ENCODE measurements around the gene PRICKLE1.

PRICKLE1 gene

GRCh38 chr12:42589465-42590329, at the start of gene PRICKLE1:
Gene PRICKLE1, minus strand, starts transcription at chr12:42589746. Its CDS starts 117,230 bp downstream, at chr12:42472516.
- DNase-seq (ENCODE audit: low read depth) = no peak

DNA sequence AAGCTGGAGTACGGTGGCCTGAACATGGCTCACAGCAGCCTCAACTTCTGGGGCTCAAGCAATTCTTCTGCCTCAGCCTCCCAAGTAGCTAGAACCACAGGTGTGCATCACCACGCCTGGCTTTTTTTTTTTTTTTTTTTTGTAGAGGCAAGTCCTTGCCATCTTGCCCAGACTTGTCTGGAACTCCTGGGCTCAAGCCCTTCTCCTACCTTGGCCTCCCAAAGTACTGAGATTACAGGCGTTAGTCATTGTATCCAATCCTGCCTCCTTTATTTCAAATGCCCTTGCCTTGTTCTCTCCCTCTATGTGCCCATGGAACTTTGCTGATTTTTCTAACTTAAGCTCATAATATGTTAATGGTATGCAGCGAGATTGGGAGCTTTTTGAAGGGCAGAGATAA, 49.2 kb upstream of the PRICKLE1 start:
- DNase-seq (ENCODE audit: low read depth) = no peak

DNA sequence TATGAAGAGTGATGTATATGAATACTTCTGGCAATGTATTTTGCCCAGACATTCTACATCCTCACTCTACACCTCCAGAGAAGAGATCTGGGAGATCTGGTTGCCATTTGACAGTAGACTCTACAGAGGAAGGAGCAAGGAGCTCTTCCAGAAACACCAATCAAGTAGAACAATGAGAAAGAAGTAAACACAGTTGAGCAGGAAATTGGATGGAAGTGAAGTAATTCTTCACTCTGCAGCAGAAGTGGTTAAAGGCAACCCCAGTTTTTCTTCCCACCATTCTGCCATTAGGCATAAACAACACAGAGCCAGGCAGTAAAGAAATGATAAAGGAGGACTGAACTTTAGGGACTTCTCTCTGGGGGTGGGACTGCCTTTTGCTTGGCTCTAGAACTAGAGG, 48.5 kb upstream of the PRICKLE1 start:
- DNase-seq (ENCODE audit: low read depth) = no peak

GRCh38 chr12:42636993-42637392, 47.4 kb upstream of the PRICKLE1 start:
- DNase-seq (ENCODE audit: low read depth) = no peak

DNA sequence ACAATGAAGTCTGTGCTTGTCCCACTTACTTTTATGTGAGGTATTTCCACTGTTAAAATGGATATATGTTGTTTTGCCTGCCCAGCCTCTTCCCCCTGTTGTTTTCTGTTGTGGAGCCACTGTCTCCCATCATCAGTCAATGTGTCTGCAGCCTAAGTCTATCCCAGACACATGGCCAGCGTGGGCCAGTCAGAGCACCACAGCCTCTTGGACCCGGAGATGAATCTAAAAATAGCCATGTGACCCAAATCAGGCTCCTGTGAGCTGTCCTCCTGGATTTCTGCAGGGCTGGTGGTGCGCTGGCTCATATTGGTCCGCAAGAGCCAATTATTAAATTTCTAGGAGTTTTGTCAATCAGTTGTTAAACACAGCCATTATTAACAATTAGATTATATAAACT, 44.0 kb upstream of the PRICKLE1 start:
- DNase-seq (ENCODE audit: low read depth) = no peak

DNA sequence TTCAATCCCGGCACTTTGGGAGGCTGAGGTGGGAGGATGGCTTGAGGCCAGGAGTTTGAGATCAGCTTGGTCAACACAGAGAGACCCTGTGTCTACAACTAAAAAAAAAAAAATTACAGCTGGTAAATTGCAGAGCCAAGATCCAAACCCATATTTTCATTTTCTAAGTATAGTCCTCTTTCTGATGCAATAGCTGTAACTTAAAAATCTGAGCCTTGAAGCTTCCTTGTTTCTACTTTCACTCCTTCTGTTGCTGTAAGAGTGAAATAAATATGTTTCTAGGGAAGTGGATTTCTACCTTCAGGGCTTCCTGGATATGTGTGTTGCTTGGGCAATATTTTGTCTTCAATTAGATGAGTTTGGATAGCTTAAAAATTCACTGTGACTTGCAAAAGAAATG, 42.0 kb upstream of the PRICKLE1 start:
- no peak for DNase-seq (ENCODE audit: low read depth)

DNA sequence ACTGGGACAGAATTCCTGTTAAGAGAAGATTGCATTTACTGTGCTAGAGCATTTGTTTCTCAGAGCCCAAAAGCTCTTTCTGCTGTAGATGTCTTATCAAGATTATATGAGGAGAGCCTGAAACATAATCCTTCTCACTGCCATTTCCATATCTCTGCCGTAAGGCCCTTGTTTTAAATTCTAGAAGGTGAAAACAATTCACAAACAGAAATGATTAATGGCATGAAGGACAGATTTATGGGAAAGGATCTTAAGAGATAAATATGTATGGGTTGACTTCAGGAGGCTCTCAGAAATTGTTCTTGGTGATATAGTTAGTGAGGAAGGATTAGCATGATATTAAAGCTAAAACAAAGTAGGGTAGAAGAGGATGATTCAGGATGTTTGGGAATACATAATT, 40.8 kb upstream of the PRICKLE1 start:
- no peak for DNase-seq (ENCODE audit: low read depth)

DNA sequence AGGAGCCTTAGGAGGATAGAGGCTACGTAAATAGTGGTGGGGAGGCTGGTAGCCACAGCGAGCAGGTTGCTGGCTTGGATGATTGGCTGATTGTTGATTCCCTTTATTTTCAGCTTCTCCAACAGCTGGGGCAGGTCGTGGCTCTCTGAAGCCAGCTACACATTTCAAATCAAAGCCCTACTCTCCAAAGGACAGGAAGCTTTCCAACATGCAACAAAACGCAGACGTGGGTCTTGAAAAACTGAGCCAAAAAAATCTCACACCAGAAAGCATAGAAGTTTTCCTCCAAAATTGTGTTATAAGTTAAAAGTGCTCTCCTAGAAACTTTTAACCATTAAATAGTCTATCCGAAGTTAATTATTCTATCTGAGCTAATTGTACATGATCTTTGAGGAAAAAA, 37.6 kb upstream of the PRICKLE1 start:
- no peak for DNase-seq (ENCODE audit: low read depth)

DNA sequence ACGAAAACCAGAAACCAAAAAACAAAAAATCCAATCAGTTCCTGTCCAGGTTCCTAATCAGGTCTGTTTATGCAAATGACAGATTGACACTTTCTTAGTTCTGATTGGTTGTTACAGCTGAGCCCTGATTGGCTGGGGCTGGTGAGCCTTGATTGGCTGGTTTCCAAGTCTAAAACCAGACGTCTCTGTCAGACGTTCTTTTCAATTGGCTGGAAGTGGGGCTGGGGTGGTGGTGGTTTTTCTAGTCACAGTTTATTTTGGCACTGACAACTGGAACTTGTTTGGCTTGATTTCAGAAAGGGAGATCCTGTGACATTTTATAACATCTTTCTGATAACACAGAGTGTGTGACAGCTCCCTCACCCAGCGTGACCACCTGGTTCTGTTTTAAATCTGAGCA, 36.1 kb upstream of the PRICKLE1 start:
- DNase-seq (ENCODE audit: low read depth) = no peak

DNA sequence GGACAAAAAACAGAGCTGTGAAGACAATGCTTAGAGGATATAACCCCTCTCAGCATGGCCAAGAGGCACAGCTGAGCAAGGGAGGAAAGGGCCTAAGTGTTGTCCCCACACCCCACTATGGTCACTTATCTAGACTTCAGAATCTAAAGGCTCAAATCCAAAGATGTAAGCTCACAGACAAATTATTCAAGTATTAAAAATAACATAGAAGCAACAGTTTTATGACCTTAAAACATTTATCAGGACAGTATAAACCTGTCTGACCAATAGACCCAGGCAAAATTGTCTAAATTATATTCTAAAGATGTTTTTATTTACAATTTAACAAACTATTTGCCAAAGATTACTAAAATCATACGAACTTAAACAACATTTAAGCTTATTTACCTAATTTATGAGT, 28.1 kb upstream of the PRICKLE1 start:
- no peak for DNase-seq (ENCODE audit: low read depth)

DNA sequence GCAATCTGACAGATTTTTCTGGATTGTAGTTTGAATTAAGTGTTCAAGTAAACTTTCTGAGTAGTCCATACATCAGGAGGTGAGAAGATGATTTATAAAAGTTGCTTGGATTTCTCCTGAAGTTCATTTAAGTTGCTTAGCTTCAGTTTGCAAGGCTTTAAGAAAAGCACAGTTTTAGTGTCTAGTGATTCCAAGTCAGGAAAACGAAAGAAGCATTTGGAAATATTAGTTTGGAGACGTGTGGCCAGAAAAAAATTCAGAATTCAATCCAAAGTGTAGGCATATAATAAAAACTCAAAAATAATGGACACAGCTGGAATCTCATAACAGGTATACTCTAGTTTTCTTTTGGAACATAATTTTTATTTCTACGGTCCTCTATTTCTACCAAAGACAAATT, 25.5 kb upstream of the PRICKLE1 start:
- DNase-seq (ENCODE audit: low read depth) = no peak

DNA sequence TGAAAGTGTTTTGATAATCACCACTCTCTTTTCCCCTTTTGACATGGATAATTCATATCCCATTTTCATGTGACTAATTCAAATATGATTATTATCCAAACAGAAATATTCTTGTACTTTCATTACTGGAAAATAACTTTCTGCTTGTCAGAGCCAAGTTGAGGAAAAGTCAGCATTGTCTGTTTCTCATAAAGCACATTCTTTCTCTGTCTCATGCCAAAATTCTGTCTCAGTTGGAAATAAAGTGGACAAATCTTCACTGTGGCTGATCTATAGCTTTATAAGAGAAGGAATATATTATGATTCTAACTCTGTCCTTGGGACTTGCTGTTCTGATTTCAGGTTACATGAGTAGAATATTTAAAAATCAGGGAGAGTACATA, 22.7 kb upstream of the PRICKLE1 start:
- peak; percentile 40 for DNase-seq (ENCODE audit: low read depth)

GRCh38 chr12:42611571-42612230, 22.2 kb upstream of the PRICKLE1 start:
- DNase-seq (ENCODE audit: low read depth) = no peak

DNA sequence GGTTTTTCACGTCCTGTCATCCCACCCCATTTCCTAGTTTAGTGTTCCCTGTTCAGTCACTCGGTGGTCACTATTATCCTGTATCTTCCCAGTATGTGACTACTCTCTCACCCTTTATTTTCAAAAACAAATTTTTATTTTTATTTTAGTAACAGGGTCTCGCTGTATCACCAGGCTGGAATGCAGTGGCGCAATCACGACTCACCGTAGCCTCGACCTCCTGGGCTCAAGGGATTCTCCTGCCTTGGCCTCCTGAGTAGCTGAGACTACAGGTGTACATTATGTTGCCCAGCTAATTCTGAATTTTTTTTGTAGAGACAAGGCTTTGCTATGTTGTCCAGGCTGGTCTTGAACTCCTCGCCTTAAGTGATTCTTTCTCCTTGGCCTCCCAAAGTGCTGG, 20.1 kb upstream of the PRICKLE1 start:
- DNase-seq (ENCODE audit: low read depth) = no peak

DNA sequence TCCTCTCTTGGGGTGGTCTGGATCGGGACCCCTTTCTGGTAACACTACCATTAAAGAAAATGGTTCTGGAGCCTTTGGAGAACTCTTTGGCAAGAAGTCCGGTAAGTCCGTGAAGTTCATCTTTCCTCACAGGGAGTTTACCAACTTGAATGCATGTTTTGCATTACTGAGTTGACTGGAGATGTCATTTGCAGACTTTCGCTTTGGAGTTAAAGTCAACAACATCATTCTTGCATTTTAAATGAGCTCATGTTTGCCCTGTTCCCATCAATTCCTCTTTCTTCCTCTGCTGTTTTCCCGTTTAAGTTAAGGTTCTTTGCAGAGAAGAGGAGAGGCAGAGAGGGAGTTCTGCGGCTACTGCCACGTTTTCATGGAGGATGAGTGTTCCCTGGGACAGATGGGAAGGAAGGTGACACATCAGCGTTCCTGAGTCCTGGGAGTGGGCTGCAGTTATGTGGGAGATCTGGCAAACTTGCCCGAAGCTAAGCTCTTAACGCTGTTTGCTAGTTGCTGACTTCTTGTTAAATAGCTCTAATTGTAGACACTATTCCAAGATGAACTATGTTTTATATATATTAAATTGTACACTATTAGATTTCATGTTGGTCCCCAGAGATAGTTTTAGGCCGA, 18.8 kb upstream of the PRICKLE1 start:
- no peak for DNase-seq (ENCODE audit: low read depth)

DNA sequence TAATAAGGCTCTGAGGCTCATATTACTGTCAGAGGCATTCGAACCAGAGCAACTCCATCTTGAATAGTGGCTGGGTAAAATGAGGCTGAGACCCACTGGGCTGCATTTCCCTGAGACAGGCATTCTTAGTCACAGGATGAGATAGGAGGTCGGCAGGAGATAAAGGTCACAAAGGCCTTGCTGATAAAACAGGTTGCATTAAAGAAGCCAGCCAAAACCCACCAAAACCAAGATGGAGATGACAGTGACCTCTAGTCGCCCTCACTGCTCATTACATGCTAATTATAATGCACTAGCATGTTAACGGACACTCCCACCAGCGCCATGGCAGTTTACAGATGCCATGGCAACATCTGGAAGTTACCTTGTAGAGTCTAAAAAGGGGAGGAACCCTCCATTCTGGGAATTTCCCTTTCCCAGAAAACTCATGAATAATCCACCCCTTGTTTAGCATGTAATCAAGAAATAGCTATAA, 18.1 kb upstream of the PRICKLE1 start:
- DNase-seq (ENCODE audit: low read depth) = no peak

- DNase-seq (ENCODE audit: low read depth) = no peak
Observed at GRCh38 chr12:42606471-42606870, 16.9 kb upstream of the PRICKLE1 start.

GRCh38 chr12:42605685-42606084, 16.1 kb upstream of the PRICKLE1 start:
- no peak for DNase-seq (ENCODE audit: low read depth)

- no peak for DNase-seq (ENCODE audit: low read depth)
Observed at GRCh38 chr12:42603246-42603990, 13.9 kb upstream of the PRICKLE1 start.

GRCh38 chr12:42593874-42594273, 4.3 kb upstream of the PRICKLE1 start:
- no peak for DNase-seq (ENCODE audit: low read depth)

GRCh38 chr12:42590330-42590934, 886 bp upstream of the PRICKLE1 start:
- no peak for DNase-seq (ENCODE audit: low read depth)
